Ascending aorta (tissue), 1 donor: ENCODE results near the gene SPATA46. TPM values are rescaled to one million over a fixed set of nuclear protein-coding genes. Genes with fewer than 3 reads are reported as not detected.

ENCODE experiments used
- total RNA-seq: library from RNA; depleted of rRNA; stranded (reverse); fragments of >200 nt; gene quantifications from one replicate; pipeline ENCODE4 v1.1.0, GENCODE V29; 2016

The SPATA46 gene
- total RNA-seq, 1 donor from 2014 or later: not detected

Other genes with a start within 250 kb of the SPATA46 start
- 0.85 TPM for gene C1orf226, start 4.9 kb upstream of the SPATA46 start, total RNA-seq
- not detected for gene SH2D1B, start 35.3 kb upstream of the SPATA46 start, total RNA-seq
- gene UHMK1, start 121.0 kb upstream of the SPATA46 start, total RNA-seq: 13.6 TPM
- 32.7 TPM for gene UAP1, start 184.9 kb upstream of the SPATA46 start, total RNA-seq